Stimulated activated CD4-positive, alpha-beta T cell treated with anti-CD3 and anti-CD28 coated beads, TNF-alpha, amount 100 ng/mL, for 4 hours (primary cell): ENCODE measurements around the gene ST3GAL2.
"Not testable (repeated sequence)": the region's sequence is repeated elsewhere in the genome, so short reads cannot be mapped to it uniquely, and the experiment has no call there.

Source experiments
- DNase-seq, 3 experiments: peaks; one replicate each; pipeline ENCODE4 v3.0.0-alpha.2; 2020; ENCODE audit warnings: low read depth in 3 of 3

ST3GAL2 gene

DNA sequence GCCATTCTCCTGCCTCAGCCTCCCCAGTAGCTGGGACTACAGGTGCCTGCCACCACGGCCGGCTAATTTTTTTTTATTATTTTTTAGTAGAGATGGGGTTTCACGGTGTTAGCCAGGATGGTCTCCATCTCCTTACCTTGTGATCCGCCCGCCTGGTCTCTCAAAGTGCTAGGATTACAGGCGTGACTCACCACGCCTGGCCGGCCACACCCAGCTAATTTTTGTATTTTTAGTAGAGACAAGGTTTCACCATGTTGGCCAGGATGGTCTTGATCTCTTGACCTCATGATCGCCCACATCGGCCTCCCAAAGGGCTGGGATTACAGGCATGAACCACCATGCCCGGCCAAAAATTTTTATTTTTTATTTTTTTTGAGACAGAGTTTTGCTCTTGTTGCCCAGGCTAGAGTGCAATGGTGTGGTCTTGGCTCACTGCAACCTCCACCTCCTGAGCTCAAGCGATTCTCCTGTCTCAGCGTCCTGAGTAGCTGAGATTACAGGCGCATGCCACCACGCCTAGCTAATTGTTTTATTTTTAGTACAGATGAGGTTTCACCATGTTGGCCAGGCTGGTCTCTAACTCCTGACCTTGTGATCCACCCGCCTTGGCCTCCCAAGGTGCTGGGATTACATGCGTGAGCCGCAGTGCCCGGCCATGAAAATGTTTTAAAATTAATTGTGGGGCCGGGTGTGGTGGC lies 52.5 kb downstream of the ST3GAL2 start:
- not testable (repeated sequence) for DNase-seq

DNA sequence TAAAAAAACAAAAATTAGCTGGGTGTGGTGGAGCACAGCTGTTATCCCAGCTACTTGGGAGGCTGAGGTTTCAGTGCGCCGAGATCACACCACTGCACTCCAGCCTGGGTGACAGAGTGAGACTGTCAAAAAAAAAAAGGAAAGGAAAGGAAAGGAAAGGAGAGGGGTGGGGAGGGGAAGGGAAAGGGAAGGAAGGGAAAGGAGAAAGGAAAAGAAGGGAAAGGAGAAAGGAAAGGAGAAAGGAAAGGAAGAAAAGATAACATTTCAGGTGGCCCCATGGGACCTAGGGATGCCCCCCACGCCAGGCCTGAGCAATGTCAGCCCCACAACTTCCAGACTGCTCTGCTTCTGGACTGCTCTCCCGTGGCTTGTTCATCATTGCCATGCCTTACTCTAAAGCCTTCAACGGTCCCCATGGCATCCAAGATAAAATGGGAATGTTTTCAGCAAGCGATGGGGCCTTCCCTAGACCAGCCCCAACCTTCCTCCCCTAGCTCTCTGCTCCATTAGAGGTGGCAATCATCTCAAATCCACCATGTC lies 55.4 kb downstream of the ST3GAL2 start:
- no peak for DNase-seq

DNA sequence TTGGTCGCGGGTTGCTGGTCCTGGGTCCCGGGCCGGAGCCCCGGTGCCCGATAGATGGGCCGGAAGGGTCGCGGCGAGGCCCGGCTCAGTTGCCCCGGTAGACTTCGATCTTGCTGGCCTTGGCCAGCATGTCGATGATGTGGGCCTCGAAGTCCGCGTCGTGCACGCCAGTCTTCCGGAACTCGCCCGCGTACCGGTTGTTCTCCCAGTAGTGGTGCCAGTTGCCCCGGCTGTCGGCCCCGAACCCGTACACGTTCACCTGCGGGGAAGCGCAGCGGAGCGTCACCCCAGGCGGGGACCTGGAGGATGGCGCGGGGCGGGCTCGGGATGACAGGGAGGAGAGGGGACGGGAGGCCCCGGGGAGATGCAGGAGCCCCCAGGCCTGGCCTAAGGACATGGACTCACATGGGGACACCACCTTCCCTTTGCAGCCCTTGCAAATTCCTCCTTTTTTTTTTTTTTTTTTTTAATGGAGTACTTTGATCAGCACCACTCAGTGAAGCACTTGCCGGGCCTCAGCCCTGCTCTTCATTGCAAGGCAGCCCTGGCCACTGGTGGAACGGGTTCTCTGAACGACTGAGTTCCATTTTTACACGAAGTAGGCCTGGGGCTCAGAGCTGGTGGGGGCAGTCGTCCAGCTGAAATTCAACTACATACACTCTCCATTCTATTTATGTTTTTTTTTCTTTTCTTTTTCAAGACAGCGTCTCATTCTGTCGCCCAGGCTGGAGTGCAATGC lies 57.1 kb downstream of the ST3GAL2 start:
- DNase-seq: no peak

DNA sequence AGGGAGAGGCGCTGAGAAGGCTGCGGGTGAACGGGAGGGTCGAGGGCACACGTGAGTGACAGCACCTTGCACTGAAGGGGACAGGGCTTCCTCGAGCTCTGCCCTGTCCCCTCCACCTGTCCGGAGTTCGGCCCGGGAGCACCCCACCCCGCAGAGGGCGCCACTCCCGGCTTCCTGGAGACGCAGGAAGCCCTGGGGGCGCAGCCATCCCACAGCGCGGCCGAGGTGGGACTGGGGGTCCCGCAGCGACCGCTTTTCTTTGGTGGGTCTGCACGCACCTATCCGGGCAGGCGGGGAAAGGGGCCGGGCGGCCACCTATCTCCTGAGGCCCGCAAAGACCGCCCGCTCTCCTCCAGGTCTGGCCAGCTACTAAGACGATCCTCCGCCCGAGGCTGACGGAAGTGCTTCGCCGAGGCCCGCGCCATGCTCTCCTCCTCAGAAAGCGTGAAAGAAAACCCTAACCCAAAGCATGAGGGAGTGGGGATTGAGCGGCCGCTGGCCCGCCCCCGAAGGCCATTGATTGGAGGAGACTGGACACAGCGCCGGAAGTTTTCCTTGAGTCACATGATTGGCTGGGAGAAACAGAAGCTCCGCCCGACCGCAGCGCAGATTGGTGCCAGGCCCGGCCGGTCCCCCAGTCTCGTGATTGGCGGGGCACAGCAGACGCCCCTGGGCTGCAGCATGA lies 57.8 kb downstream of the ST3GAL2 start:
- peak; percentile 82 to 91 (median 91) for DNase-seq

DNA sequence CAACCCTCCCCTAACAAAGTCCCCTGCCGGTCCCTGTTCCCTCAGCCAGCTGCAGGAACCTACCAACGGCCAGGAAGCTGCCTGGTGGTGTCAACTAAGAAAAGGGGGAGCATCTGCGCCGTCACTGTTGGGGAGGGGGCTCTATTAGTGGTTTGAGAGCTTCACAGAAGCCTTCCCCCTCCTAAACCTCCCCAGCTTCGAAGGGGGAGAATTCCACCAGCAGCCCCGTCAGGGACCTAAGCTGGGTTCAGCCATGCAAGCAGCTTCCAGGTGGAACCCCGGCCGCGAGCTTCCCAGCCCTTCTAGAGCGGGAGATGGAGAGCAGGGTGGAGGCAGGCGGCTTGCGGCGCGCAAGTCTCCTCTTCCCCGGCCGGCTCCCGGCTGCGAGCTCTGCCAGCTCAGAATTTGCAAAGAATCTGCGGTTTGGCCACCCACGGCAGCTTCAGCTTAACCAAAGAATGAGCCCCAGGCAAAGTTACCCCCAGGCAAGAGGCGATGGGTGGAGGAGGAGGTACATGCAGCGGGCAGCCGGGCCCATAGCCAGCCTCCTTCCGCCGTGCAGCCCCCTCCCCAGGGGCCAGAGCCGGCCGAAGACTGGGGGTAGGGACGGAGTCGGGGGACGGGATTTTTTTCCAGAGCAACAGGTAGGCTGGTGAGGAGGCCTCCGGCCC lies 58.5 kb downstream of the ST3GAL2 start:
- DNase-seq: peak; percentile 60 to 67 (median 66)

DNA sequence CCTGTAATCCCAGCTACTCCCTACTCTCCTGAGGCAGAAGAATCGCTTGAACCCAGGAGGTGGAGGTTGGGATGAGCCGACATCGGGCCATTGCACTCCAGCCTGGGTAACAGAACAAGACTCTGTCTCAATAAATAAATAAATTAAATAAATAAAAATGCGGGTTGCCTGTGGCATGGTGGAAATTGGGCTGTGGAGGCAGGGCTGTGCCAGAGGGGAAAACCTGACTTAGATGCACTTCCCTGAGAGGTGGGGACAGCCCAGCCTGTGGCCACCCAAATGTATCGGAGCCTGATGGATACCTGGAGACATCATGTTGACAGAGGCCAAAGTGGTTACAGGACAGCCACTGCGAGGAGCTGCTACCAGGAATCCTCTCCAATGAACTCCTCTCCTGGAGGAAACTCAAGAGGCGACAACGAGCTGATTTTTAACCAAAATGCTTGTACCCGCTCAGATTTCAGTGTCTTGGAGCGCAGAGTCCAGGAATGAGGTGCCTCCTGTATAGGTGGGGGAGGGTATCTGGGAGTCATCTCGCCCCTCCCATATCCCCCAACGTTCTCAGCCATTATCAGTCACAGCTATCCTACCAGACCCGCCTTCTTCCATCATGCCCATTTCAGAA lies 59.9 kb downstream of the ST3GAL2 start:
- no peak for DNase-seq

DNA sequence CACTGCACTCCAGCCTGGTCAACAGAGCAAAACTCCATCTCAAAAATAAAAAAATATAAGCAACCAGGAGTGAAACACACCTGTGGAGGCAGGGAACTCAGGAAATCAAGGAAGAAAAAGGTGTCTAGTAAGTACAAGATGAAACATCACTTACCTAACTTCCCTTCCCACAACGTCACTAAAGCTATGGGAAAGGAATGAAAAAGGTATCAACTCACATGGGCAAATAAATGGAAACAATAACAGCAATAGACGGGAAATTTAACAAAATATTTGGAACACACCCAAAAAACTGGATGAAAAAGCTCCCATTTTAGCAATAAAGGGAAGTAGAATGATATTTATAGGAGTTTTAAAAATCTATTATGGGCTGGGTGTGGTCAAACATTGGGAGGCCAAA lies 61.1 kb downstream of the ST3GAL2 start:
- no peak for DNase-seq

DNA sequence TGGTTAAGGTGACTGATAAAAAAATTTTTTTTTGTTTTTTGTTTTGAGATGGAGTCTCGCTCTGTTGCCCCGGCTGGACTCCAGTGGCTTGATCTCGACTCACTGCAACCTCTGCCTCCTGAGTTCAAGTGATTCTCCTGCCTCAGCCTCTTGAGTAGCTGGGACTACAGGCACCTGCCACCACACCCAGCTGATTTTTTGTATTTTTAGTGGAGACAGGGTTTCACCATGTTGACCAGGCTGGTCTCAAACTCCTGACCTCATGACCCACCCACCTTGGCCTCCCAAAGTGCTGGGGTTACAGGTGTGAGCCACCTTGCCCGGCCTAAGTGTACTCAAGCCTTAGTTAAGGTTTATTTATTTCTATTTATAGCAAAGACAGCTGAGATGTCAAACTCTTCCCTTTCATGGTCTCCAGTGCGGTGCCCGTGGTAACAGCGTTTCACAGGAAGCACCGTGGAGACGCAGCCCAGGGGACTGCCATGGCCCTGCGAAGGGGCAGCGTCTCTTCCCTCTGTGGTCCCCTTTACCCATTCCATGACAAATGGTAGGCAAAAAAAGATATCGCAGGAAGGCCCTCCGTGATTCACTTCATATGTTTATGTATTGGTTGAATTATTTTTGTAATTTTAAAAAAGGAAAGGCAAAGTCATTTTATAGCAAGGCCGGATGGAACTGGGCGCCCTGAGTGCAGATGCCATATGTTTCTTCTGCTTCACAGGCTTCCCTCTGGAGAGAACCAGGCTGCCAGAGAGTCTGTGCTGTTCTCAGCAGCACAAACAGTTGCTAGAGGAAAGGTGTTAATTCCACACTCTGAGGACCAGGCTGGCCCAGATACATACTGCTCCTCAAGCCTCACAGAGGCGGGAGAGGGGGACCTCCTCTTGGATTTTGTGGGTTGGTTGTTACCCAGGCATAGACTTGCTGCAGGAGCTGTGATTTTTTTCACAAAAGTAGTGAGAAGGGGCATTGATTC lies 63.0 kb downstream of the ST3GAL2 start:
- no peak for DNase-seq

DNA sequence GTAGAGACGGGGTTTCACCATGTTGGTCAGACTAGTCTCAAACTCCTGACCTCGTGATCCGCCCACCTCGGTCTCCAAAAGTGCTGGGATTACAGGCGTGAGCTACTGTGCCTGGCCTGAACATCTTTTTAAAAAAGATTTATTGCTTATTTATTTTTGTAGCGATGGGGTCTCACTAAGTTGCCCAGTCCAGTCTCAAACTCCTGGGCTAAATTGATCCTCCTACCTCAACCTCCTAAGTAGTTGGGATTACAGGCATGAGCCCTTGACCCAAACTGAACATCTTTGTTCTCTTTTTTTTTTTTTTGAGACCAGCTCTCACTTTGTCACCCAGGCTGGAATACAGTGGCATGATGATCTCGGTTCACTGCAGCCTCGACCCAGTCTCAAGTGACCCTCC lies 64.7 kb downstream of the ST3GAL2 start:
- DNase-seq: no peak

DNA sequence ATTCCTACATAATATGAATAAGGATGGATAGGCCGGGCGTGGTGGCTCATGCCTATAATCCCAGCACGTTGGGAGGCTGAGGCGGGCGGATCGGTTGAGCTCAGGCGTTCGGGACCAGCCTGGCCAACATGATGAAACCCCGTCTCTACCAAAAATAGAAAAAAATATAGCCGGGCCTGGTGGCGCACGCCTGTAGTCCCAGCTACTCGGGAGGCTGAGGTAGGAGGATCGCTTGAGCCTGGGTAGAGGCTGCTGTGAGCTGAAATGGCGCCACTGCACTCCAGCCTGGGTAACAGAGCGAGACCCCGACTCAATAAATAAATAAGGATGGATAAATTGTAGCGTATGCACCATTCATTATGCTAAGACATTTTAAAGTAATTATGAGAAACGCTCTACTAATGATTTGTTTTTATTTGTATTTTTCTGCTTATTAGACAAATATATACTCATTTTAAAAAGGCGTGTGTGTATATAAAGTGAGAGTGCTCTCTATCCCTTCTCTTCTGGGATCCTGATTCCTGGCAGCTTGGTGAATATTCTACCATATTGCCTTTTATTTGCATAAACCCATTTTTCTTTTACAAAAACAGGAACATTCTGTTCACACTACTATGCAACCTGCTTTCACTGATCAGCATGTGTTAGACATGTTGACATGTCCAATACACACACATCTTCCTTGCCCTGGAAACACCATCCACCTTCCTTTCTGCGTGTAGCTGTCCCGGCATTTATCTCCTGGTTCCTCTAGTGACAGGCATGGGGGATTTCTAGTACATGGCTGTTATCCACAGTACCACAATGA lies 65.8 kb downstream of the ST3GAL2 start:
- no peak for DNase-seq

DNA sequence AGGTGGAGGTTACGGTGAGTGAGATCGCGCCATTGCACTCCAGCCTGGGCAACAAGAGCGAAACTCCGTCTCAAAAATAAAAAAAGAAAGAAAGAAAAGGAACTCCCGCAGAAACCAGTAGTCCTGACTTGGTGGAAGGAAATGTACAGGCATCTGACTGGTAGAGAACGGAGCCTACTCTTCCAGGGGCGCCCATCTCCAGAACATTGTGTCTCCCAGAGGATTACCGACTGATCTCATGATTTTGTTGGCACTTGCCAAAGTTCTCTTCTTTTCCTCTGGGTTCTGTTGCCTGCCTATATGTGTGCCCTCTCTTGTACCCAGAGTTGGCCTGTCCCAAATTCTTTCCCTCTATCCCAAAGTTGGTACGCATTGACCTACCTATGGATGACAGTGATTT lies 68.0 kb downstream of the ST3GAL2 start:
- no peak for DNase-seq

DNA sequence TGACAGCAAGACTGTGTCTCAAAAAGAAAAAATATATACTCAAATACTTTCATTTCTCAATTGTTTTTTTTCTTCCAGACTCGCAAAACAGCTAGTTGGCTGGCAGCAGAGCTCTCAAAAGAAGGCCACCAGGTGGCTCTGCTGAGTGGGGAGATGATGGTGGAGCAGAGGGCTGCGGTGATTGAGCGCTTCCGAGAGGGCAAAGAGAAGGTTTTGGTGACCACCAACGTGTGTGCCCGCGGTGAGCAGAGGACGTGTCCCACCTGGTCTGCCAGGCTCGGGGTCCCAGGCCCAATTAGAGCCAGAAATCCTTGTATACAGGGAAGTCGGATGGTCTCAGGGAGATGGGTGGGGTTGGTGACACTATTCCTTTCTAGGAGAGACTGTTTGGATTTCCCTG lies 68.8 kb downstream of the ST3GAL2 start:
- DNase-seq: not testable (repeated sequence)

DNA sequence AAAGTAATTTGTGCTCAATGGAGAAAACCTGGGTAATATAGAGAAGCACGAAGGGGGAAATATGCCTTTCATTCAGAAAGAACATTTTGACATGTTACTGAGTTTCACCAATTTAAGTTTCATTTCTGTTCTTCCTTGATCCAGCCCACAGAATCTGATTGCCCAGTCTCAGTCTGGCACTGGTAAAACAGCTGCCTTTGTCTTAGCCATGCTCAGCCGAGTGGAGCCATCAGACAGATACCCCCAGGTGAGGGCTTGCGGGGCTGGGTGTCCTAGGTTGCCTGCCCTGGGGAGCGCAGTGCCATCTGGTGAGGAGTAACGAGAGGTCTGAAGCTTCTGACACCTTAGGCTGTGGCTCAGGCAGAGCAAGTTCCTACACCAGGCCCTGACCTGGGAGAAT lies 74.5 kb downstream of the ST3GAL2 start:
- no peak for DNase-seq

DNA sequence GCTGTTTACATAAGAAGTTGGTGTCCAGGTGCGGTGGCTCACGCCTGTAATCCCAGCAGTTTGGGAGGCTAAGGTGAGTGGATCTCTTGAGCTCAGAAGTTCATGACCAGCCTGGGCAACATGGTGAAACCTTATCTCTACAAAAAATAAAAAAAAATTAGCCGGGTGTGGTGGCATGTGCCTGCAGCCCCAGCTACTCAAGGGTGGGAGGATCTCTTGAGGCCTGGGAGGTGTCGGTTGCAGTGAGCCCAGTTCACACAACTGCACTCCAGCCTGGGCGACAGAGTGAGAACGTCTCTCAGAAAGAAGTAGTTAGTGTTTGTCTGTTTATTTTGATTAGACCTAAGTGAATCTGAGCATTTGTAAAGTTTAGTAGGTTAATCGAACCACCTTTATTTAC lies 79.3 kb downstream of the ST3GAL2 start:
- DNase-seq: no peak

DNA sequence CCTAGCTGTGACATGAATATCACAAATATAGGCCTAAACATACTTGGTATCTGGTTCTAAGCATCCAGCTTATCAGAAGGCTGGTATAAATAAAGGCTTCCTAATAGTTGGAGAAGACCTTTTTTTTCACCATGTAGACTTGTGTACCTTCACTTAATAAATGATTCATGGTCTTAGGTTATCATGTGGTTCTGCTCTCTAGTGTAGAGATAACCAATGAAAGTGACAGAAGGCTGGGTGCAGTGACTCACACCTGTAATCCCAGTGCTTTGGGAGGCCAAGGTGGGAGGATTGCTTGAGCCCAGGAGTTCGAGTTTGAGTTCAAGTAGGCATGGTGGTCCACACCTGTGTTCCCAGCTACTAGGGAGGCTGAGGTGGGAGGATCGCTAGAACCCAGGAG lies 89.1 kb downstream of the ST3GAL2 start:
- no peak for DNase-seq

DNA sequence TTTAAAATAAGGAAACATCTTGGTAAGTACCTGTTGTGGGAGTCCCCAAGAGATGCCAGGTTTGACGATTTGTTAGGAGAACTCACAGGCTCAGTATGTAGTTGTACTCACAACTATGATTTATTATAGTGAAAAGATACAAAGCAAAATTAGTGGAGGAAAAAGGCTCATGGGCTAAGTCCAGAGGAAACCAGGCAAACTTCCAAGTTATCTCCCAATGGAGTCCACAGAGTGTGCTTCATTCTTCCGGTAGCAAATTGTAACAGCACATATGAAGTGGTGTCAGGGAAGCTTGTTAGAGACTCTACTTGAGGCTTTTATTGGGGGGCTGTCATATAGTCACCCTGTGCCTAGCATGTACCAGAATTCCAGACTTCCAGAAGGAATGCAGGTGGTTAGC lies 89.9 kb downstream of the ST3GAL2 start:
- no peak for DNase-seq

DNA sequence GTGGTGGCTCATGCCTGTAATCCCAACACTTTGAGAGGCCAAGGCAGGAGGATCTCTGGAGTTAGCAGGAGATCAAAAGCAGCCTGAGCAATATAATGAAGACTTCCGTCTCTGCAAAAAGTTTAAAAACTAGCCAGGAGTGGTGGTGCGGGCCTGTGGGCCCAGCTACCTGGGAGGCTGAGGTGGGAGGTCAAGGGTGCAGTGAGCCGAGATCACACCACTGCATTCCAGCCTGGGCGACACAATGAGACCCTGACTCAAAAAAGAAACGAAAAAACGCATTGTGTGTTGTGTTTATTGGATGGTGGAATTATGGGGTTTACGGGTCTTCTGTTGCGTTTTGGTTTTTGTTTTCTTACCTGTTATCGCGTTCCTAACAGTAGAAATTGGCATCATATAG lies 93.1 kb downstream of the ST3GAL2 start:
- DNase-seq: no peak

DNA sequence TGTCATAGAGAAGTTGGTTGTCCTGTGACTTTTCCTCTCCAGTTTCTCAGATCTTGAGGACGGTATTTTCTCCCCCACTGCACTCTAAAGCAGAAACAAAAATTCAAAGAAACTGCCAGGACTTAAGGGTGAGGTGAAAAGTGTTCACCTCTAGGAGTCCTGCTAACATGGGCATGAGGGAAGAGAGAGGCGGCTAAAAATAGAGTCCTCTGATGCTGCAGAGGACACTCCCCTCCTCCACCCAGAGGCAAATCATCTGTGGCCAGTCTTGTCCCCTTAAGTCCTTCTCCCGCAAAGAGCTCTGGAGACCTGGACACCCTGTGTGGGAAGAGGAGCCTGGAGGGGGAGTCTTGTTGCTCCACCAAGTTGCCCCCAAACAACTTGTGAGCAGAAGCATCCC lies 96.9 kb downstream of the ST3GAL2 start:
- no peak for DNase-seq

DNA sequence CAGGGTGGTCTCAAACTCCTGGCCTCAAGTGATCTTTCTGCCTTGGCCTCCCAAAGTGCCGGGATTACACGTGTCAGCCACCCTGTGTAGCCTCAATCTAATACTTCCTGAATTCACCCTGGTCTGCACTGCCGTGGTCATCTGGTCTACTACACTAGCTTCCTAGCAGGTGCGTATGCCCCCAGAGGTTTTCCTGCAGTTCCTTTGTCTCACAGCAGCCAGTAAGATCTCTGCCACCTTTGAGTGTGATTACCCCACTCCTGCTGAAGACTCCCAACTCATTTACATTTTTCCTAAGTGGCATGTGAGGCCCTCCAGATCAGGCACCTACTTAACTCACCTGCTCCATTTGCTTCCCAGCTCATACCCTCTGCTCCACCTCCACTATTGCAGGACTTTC lies 97.3 kb downstream of the ST3GAL2 start:
- no peak for DNase-seq

DNA sequence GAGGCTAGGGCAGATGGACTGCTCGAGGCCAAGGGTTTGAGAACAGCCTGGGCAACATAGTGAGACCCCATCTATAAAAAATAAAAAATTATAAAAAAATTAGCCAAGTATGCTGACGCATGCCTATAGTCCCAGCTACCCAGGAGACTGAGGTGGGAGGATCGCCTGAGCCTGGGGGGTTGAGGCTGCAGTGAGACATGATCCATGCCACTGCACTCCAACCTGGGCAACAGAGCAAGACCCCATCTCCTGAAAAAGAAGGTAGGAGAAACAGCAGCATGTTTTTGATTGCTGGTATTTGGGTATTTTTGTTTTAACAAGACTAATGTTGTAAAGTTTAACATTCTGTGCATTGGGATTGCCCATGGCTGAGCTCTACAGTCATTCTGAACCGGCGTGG lies 101.1 kb downstream of the ST3GAL2 start:
- DNase-seq: no peak
